Hepatocyte (in vitro differentiated cells): ENCODE measurements around the gene KRT76.

ENCODE experiments used
- EZH2 ChIP-seq: fragments of 200-600 bp; sonication (generic); IDR thresholded peaks from 2 replicates; pipeline ENCODE4 v1.6.1; 2016; ENCODE audit warnings: antibody characterized with exemption, mild to moderate bottlenecking, borderline replicate concordance
- EZH2phosphoT487 ChIP-seq: fragments of 200-600 bp; sonication (generic); IDR thresholded peaks from one replicate; pipeline ENCODE4 v1.6.1; 2018; ENCODE audit warnings: antibody characterized with exemption, mild to moderate bottlenecking, low read depth, moderate library complexity; ENCODE audit not compliant: unreplicated experiment, severe bottlenecking
- TF ChIP-seq, protein P1 (sequence below): fragments of 200-600 bp; sonication (generic); IDR thresholded peaks from 2 replicates; pipeline ENCODE4 v1.5.1; 2016; ENCODE audit warnings: antibody characterized with exemption, mild to moderate bottlenecking; ENCODE audit not compliant: poor library complexity

GRCh38 chr12:52771505-52771904, 5.6 kb downstream of the KRT76 start:
- TF ChIP-seq, protein P1, sequence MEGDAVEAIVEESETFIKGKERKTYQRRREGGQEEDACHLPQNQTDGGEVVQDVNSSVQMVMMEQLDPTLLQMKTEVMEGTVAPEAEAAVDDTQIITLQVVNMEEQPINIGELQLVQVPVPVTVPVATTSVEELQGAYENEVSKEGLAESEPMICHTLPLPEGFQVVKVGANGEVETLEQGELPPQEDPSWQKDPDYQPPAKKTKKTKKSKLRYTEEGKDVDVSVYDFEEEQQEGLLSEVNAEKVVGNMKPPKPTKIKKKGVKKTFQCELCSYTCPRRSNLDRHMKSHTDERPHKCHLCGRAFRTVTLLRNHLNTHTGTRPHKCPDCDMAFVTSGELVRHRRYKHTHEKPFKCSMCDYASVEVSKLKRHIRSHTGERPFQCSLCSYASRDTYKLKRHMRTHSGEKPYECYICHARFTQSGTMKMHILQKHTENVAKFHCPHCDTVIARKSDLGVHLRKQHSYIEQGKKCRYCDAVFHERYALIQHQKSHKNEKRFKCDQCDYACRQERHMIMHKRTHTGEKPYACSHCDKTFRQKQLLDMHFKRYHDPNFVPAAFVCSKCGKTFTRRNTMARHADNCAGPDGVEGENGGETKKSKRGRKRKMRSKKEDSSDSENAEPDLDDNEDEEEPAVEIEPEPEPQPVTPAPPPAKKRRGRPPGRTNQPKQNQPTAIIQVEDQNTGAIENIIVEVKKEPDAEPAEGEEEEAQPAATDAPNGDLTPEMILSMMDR = no peak
- TF ChIP-seq EZH2 (no peak), EZH2phosphoT487 (no peak)
